Left colon (tissue), 2 donors: ENCODE measurements around the gene PRPF40B. TPM values are rescaled to one million over a fixed set of nuclear protein-coding genes. Genes with fewer than 3 reads are reported as not detected.

Experiments
- ATAC-seq: fragments of 200-7000 bp; cut with Tn5 transposase; one replicate; pipeline ENCODE4 v1.9.1; 2020; ENCODE audit warnings: mild to moderate bottlenecking, moderate library complexity
- DNase-seq, 2 donors: peaks; one replicate each; pipeline ENCODE4 v3.0.0-alpha.2; 2020
- intact Hi-C, 2 donors: fragments of 100-400 bp; cut with DNase I in 1 of 2; cut with micrococcal nuclease in 1 of 2; formaldehyde crosslinking; loops; one replicate each; pipeline versions ENCODE4 v1.11.2 to v1.14.0; 2022; cut with DNase I, micrococcal nuclease
- total RNA-seq, 2 donors: library from RNA; stranded (reverse); fragmentation: NEBNext Ultra II Directional; extraction: Animal tissue kit (Norgen Biotek cat#: 25700); gene quantifications; one replicate each; pipeline ENCODE4 v1.2.1, GENCODE V29; 2021
- donor health status: DM: no; HTN: no; CAD: no.
- donor health status: DM: yes; HTN: yes; CAD: no.

PRPF40B gene
- total RNA-seq, 2 donors from 2014 or later, result 12.6 to 13.6 TPM

DNA sequence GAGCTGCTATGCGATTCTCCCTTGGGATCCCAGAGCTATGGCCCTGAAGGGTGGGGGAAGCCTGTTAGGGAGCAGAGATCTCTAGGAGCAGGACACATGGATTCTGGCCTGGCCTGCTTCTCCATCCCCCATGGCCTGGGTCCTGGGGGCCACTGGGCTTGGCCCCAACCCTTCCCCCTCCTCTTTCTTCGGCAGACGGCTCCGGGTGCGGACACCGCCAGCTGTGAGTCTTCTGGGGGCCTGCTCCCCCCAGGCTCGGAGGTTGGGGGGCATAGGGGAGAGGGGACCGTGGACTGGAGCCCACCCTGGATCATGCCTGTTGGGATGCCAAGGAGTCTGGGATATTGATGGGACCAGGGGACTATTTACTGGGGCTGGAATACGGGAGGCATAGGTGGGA, 9.0 kb downstream of the PRPF40B start:
- intact Hi-C loops, result no loop called here
- DNase-seq (no peak), ATAC-seq (no peak)

- ATAC-seq (no peak), DNase-seq (no peak)
- intact Hi-C loops, result no loop called here
Observed at GRCh38 chr12:49632986-49633702, 9.8 kb downstream of the PRPF40B start.

GRCh38 chr12:49633703-49634345, 10.5 kb downstream of the PRPF40B start:
- ATAC-seq, result no peak
- DNase-seq, result no peak
- intact Hi-C loops, result no loop called here

DNA sequence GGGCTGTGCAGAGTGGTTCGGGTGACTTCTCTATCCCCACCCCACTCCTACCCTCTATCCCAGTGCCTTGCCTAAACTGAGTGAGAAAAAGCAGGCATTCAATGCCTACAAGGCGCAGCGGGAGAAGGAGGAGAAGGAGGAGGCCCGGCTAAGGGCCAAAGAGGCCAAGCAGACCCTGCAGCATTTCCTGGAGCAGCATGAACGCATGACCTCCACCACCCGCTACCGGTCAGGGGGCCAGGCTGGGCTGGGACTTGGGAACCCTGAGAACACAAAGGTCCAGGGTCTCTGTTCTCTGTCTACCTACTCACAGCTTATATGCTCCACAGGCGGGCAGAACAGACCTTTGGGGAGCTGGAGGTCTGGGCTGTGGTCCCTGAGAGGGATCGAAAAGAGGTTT, 11.7 kb downstream of the PRPF40B start:
- ATAC-seq (no peak), DNase-seq (no peak)
- intact Hi-C loops, result no loop called here

DNA sequence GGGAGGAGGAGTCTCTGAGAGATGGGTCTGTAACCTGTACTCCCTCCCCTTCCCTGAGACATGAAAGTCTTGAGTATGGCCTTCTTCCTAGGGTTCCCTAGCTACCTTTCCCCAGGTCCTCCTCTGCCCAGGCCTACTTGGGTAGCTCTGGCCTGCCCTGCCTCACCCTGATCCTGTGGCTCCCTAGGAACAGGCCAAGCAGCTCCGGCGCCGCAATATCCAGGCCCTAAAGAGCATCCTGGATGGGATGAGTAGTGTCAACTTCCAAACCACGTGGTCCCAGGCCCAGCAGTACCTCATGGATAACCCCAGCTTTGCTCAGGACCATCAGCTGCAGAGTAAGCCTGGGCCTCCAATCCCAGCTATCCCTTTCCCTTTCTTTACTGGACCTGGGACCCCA, 12.3 kb downstream of the PRPF40B start:
- DNase-seq (no peak), ATAC-seq (no peak)
- intact Hi-C loops, result no loop called here

DNA sequence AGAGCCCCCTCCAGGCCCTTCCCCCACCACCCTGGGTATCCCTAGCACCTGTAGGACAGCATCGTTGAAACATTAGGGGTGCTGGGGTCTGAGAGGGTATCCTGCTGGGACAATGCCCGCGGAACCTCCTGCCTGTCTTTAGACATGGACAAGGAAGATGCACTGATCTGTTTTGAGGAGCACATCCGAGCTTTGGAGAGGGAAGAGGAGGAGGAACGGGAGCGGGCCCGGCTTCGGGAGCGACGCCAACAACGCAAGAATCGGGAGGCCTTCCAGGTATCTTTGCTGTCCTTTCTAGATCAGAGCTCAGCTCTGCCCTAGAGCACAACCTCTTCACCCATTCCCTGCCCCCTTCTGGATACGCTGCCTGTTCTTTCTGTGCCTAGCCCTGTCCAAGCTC, 13.2 kb downstream of the PRPF40B start:
- intact Hi-C loops, result no loop called here
- ATAC-seq (no peak), DNase-seq (no peak)

GRCh38 chr12:49636979-49637755, 13.8 kb downstream of the PRPF40B start:
- DNase-seq (peak; percentile 51 to 55), ATAC-seq (peak; percentile 87)
- intact Hi-C loops, result no loop called here

GRCh38 chr12:49641748-49642369, 18.5 kb downstream of the PRPF40B start:
- no peak for DNase-seq
- no peak for ATAC-seq
- intact Hi-C loops, result loop anchor here in 1 of 2 donors (5.0 kb wide), 1 partner anchor 65 kb away; the partner anchor contains the start of gene FMNL3

GRCh38 chr12:49642370-49642802, 19.0 kb downstream of the PRPF40B start:
- DNase-seq (no peak), ATAC-seq (no peak)
- intact Hi-C loops, result loop anchor here in 1 of 2 donors (5.0 kb wide), 1 partner anchor 65 kb away; the partner anchor contains the start of gene FMNL3

- ATAC-seq (no peak), DNase-seq (no peak)
- intact Hi-C loops, result loop anchor here in 1 of 2 donors (5.0 kb wide), 1 partner anchor 64 kb away; the partner anchor contains the start of gene FMNL3
Observed at GRCh38 chr12:49643135-49643534, 19.8 kb downstream of the PRPF40B start.

DNA sequence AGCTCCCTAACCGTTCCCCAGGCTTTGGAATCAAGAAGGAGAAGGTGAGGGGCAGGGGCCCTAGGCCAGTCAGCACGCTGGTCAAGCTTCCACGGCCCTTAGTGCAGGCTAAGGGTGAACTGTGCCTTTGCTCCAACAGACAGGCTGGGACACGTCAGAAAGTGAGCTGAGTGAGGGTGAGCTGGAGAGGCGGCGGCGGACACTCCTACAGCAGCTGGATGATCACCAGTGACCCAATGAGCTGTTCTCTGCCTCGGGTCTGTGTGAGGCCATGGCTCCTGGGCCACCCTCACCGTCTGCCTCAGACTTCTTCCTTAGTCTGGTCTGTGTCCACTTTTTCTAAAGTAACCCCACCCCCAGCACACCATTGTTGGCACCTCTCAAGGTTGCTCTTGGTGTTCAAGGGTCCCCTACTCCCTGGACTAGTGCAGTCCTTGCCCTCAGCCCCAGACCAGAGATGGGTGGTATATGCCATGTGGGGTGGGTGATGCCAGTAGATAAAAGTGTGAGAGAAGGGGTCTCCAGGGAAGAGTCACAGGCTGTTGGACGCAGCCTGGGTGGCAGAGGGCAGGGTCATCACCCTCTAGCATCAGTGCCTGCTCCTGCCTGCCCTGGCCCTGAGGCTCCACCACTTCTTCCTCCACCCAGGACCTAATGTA, 20.7 kb downstream of the PRPF40B start:
- DNase-seq, result no peak
- intact Hi-C loops, result loop anchor here in 1 of 2 donors (5.0 kb wide), 1 partner anchor 63 kb away; the partner anchor contains the start of gene FMNL3

DNA sequence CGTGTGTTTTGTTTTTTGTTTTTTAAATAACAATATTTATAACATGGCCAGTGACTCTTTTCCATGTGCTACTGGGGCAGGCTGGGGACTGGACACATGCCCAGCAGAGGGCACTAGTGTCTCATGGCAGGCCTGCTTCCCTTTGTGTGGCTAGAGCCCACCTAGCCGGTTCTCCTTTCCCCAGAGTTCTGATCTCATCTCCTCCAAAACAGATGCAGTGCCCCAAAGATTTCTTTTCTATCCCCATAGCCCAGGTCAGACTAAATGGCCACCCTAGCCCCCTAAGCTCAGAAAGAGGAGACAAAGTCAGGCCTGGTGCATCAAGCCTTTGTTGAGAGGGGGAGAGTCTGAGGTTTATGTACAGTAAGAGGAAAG, 21.2 kb downstream of the PRPF40B start:
- ATAC-seq, result peak; percentile 84
- intact Hi-C loops, result loop anchor here in 1 of 2 donors (5.0 kb wide), 1 partner anchor 63 kb away; the partner anchor contains the start of gene FMNL3
- peak; percentile 63 to 85 for DNase-seq

More for the DNA sequence above, 20.7 kb downstream of the PRPF40B start:
- ATAC-seq, result peak; percentile 9

DNA sequence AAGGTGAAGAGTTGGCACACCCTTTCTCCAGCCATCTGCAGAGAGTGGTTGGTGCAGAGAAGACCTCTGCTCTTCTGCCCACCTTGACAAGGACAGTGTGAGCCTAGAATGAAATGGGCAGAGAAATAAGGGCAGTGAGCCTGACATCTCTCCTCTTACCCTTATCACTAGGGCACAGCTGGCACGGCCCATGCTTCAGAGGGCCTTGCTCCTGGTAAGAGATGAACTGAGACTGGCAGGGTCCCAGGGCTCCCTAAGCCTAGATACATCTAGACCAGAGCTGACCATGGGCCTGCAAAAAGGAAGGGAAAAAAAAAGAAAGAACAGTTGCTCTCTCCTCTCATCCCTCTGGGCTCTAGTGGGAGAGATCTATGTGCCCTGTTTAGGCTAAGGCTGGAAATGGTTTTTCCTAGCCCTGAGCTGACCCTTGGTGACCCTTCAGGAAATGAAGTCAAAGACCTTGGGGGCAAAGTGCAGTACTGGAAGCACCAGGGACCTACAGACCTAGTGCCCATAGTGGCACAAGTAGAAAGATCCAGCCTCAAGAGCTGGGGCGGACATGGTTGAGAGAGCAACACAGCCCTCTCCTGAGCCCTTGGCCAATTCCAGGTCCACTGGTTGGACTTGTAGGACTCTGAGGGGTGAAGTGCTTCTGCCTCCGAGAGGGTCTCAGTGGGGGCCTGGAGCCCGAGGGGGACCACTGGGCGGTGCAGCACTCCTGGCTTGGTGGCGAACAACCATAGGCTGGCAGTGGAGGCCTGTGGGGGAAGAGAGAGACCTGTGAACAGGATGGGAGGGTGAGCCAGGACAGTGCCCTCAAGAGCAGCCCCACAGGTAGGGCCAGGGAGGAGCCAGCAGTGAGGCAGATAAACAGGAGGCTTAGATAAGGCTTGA, 22.0 kb downstream of the PRPF40B start:
- intact Hi-C loops, result loop anchor here in 1 of 2 donors (5.0 kb wide), 1 partner anchor 62 kb away; the partner anchor contains the start of gene FMNL3
- ATAC-seq (no peak), DNase-seq (no peak)

DNA sequence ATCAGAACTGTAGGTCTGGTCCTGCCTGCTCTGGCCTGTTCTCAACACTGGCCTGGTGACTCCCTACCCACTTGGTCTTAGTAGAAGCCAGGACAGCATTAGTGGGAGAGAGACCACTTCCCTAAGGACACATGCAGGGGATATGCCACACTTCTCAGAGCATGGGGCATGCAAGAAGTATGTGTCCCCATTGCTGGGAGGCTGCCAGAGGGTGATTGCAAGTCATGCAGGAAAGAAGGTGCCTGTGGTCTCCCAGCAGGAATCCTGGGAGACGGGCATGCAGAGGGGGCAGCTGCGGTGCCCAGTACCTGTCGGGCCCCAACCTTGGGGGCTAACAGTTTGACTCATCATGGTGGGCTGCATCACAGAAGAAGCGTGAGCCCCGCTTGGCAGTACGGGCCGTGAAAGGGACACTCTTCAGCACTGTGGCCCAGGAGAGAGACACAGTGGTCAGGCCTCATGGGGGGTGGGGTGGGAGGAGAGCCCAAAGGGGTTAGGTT, 23.0 kb downstream of the PRPF40B start:
- no peak for ATAC-seq
- intact Hi-C loops, result loop anchor here in 1 of 2 donors (5.0 kb wide), 1 partner anchor 61 kb away; the partner anchor contains the start of gene FMNL3
- DNase-seq, result no peak

GRCh38 chr12:49646871-49647654, 23.7 kb downstream of the PRPF40B start:
- DNase-seq (no peak), ATAC-seq (no peak)
- intact Hi-C loops, result loop anchor here in 1 of 2 donors (5.0 kb wide), 1 partner anchor 60 kb away; the partner anchor contains the start of gene FMNL3
